Measurements from ENCODE around the gene HDAC7.

HDAC7 gene

GRCh38 chr12:47795121-47795813 lies 24.4 kb downstream of the HDAC7 start:
- TF ChIP-seq CTCF (IDR thresholded peaks at IDR 0.05; ENCODE audit: low read length, missing control alignments): no peak
- H3K4me3 ChIP-seq (replicated peaks; ENCODE audit: low read depth, low read length): no peak overlapping the region
- DNase-seq (ENCODE audit: low read depth): no peak

- no peak overlapping the region for H3K4me3 ChIP-seq (replicated peaks; ENCODE audit: low read depth, low read length)
- no peak for DNase-seq (ENCODE audit: low read depth)
- TF ChIP-seq CTCF (IDR thresholded peaks at IDR 0.05; ENCODE audit: low read length, missing control alignments): no peak
Measured at GRCh38 chr12:47794679-47795078, 25.0 kb downstream of the HDAC7 start.

GRCh38 chr12:47793015-47793681 lies 26.6 kb downstream of the HDAC7 start:
- TF ChIP-seq CTCF (IDR thresholded peaks at IDR 0.05; ENCODE audit: low read length, missing control alignments): no peak
- DNase-seq (ENCODE audit: low read depth): no peak
- no peak overlapping the region for H3K4me3 ChIP-seq (replicated peaks; ENCODE audit: low read depth, low read length)

GRCh38 chr12:47791874-47792273 lies 27.8 kb downstream of the HDAC7 start:
- no peak for DNase-seq (ENCODE audit: low read depth)
- H3K4me3 ChIP-seq (replicated peaks; ENCODE audit: low read depth, low read length): no peak overlapping the region
- TF ChIP-seq CTCF (IDR thresholded peaks at IDR 0.05; ENCODE audit: low read length, missing control alignments): no peak

GRCh38 chr12:47791351-47791746 lies 28.4 kb downstream of the HDAC7 start:
- DNase-seq (ENCODE audit: low read depth): no peak
- TF ChIP-seq CTCF (IDR thresholded peaks at IDR 0.05; ENCODE audit: low read length, missing control alignments): no peak
- H3K4me3 ChIP-seq (replicated peaks; ENCODE audit: low read depth, low read length): no peak overlapping the region

GRCh38 chr12:47790676-47791350 lies 28.9 kb downstream of the HDAC7 start:
- no peak for TF ChIP-seq CTCF (IDR thresholded peaks at IDR 0.05; ENCODE audit: low read length, missing control alignments)
- H3K4me3 ChIP-seq (replicated peaks; ENCODE audit: low read depth, low read length): no peak overlapping the region
- DNase-seq (ENCODE audit: low read depth): no peak

All from fibroblast of pulmonary artery (primary cell).